Stimulated activated naive CD8-positive, alpha-beta T cell treated with anti-CD3 and anti-CD28 coated beads, Interleukin-15, Interleukin-2, amounts not matched to agents 100 U/mL and 50 U/mL, for 24 hours (primary cell): ENCODE results near the gene P2RX6.

ENCODE experiments used
- ATAC-seq: fragments of 150-1000 bp; cut with Tn5 transposase; one replicate; pipeline ENCODE4 v1.10.0; 2021
- DNase-seq: peaks from one replicate; pipeline ENCODE4 v3.0.0; 2021

Gene P2RX6

DNA sequence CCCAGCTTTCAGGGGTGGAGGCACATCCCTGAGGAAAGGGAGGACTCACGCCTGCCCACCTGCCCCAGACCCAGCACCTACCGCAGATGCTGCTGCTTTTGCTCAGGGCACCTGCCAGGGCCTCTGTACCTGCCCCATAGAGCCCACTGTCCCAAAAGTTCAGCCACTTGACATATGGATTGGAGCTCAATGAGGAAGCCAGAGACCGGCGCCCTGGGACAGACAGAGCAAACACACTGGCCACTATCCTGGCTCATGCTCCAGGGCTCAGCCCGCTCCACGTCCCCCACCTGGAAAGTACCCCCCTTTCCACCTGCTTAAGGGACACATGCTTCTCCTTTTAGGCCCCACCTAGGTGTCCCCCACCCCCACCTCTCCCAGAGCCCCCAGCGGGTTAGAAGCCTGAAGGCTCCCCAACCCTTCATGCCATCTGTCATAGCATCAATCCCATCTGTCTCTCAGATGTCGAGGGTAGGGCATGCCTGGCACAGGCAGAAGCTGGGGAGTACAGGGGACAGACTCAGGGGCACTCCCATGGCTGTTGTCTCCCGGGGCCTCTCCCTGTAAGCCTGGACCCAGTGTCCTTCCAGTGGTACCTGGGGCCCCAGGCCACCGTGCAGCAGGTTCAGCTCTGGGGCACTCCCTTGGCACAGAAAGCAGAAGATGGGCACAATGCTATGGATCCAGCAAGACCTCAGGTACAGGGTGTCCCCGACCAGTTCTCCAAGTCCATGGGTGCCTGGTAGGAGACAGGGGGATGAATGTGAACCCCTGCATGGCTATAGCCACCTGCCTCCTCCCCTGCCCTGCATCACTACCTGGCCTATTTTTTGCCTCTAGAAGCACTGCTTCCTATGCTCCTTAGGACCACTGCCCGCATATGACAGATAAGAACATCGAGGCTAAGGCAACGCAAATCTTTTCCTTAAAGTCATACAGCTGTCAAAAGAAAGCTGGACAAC, 2.2 kb upstream of the P2RX6 start:
- no peak for DNase-seq
- no peak for ATAC-seq

DNA sequence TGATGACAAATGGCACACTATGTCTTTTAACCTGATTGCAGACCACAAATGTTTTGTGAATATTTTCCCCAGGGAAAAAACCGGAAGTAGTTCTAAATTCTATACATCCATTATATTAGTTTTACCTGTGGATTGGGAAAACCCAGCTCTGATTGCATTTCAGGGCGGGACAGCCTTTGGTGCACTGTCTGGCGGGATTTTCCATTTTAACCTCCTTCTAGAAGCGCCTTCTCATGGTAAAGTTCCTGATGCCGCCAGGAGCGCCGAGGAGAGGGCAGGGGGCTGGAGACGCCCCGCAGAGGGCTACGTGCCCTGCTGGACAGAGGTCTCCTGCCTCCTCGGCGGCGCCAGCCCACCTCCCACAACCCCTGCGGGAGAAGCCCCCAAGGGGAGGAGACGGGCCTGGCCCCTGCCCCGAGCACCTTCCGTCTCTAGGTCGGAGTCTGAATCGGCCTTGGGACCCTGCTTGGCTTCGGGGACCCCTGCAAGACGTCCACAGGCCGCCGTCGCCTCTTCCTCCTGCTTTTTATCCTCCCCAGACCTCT, 1.2 kb upstream of the P2RX6 start:
- DNase-seq = no peak
- no peak for ATAC-seq

DNA sequence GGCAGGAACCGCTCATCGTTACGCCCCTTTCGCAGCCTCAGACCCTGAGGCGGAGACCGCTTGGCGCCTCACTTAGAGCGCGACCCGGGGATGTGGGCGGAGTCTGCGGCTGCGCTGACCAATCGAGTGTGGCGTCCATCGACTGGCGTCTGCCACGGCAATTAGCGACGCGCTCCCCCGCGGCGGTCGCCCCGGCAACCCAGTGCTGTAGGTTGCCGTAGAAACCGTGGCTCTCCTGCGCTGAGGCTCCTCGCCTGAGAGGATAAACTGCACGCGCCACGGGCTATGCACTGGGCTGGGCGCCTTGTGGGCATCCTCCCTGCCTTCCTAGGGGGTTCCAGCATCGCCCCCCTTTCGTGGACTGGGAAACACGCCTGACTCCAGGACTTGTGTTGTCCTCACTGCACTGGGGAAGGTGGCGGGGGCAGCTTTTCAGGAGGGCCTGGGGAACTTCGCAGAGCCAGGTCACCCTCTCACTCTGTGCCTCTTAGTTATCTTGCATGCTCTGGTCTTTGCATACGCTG, 701 bp upstream of the P2RX6 start:
- peak; percentile 96 for ATAC-seq

DNA sequence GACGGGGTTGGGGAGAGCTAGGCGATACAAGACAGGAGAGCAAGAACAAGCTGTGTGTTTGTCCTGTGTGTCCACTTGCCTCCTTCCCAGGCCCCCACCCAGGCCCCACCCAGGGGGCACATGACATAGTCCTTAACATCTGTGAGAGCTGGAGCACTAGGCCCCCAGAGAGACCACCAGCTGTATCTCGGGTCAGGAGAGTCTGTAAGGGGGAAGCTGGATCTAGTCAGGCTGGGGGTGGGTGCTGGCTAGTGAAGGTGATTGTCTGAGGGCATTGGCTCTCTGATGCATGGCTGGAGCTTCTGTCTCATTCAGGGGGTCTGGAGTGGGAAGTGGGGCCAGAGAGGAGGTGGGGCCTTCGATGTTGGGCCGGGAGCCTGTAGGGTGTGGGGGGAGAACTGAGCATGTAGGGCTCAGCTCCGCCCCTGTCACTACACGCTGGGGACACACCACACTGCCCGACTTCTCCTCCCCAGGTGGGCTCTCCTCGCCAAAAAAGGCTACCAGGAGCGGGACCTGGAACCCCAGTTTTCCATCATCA, 571 bp downstream of the P2RX6 start:
- DNase-seq (no peak), ATAC-seq (no peak)

More for the DNA sequence above, 701 bp upstream of the P2RX6 start:
- peak; percentile 92 for DNase-seq

DNA sequence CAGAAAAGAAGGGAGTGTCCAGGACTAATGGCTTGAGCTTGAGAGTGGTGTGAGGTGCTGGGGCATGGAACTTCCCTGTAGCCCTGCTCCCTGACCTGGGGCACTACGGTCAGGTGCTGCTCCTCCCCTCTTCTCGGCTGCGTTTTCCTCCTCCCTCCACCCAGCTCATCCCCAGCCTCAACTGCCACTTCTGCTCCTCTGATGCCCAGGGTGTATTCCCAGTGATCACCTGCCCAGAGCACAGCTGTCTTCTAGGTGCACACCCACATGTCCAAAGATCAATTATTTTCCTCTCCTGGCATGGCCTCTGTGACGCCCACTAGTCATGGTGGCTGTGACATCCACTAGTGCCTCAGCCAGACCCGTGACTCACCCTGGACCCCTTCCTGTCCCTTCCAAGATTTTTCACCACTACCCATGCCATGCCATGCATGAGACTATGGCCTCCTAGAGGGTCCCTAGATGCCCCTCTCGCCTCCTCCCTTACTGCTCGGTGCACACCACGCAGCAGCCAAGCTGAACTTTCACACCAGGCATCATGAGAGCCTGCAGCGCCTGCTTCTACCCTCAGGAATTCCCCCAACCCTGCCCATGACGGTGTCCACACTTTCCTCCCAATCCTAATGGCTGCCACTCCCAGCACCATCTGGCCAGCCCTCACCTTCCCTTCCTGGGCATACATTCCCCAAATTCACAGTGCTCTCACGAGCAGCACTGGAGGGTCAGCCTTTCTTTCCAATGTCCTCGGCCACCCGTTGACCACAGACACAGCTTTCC, 1.9 kb downstream of the P2RX6 start:
- no peak for ATAC-seq
- DNase-seq = no peak

DNA sequence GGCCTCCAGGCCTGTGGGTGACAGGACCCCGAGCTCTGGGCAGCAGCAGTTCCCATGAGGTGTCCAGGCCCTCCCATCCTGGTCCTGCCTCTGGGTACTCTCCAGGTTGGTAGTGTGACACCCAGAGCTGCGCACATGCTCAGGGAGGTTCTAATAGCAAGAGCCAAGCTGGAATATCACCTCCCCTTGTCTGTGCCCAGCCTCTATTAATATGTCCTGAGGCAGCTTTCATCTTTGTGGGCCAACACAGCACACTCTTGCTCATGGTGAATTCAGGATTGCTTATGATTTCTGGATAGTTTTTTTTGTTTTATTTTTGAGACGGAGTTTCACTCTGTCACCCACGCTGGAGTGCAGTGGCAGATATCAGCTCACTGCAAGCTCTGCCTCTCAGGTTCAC, 3.3 kb downstream of the P2RX6 start:
- DNase-seq (no peak), ATAC-seq (no peak)

DNA sequence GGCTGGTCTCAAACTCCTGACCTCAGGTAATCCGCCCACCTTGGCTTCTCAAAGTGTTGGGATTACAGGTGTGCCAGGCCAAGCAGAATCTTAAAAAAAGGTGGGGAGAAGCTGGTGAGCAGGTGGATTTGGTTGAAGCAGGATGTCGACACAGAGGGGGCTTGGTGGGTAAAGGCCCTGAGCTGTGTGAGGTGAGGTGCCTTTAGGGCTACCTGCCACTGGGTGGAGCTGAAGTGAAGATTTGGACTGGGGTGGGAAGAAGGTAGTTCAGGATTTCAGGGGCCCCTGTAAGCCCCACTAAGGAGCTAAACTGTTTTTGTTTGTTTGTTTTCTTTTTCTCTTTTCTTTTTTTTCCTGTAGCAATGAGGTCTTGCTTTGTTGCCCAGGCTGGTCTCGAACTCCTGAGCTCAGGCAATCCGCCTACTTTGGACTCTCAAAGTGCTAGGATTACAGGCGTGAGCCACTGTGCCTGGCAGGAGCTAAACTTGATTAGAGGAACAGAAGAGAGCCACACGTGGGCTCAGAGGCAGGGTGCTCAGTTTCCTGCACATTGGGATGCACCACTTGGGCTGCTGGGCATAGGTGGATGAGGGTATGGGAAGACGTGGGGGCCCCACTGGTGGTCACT, 6.0 kb downstream of the P2RX6 start:
- DNase-seq (no peak), ATAC-seq (peak; percentile 58)

DNA sequence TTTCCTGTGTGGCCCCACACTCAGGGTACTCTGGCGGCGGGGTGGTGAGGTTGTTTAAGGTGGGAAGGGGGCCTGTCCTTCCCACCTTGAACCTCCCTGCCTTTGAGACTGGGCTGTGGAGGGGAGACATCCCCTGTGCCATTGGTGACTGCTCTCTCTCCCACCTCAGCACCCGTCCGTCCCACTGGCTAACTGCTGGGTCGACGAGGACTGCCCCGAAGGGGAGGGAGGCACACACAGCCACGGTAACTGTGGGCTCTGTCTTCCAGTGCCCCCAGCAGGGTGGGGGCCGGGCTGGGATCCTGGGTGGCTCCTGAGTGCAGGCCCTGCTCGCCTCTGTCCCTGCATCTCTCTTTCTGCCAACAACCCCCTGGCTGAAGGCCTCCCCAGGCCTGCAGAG, 7.5 kb downstream of the P2RX6 start:
- DNase-seq (no peak), ATAC-seq (no peak)

DNA sequence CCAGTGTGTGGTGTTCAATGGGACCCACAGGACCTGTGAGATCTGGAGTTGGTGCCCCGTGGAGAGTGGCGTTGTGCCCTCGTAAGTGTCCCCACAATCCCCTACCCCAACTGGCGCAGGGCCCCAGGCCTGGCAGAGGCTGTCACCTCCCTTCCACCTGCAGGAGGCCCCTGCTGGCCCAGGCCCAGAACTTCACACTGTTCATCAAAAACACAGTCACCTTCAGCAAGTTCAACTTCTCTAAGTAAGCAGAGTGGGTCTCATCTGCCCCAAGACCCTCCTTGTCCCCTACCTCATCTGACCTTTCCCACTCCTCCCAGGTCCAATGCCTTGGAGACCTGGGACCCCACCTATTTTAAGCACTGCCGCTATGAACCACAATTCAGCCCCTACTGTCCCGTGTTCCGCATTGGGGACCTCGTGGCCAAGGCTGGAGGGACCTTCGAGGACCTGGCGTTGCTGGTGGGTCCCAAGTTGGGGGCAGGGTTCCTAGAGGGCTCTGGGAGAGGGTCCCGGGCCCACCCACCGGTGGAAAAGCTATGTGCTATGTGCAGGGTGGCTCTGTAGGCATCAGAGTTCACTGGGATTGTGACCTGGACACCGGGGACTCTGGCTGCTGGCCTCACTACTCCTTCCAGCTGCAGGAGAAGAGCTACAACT, 8.1 kb downstream of the P2RX6 start:
- ATAC-seq (no peak), DNase-seq (no peak)

DNA sequence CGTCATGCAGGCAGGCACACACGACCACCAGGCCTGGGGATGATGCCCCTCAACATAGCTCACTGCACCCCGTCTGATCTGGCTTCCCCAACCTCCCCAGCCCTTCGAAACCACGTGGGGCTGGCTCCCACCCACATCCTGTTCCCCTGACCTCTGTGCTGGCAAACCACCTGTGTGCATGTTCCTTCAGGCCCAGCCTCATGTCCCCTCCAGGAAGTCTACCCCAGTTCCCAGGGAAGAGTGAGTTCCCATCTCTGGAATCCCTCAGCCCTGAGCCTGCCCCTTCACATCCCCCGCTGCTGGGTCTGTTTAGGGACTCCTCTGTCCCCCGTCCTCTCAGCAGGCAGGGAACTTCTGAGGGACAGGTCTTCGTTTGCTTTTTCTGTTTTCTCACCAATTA, 10.3 kb downstream of the P2RX6 start:
- DNase-seq (no peak), ATAC-seq (no peak)

DNA sequence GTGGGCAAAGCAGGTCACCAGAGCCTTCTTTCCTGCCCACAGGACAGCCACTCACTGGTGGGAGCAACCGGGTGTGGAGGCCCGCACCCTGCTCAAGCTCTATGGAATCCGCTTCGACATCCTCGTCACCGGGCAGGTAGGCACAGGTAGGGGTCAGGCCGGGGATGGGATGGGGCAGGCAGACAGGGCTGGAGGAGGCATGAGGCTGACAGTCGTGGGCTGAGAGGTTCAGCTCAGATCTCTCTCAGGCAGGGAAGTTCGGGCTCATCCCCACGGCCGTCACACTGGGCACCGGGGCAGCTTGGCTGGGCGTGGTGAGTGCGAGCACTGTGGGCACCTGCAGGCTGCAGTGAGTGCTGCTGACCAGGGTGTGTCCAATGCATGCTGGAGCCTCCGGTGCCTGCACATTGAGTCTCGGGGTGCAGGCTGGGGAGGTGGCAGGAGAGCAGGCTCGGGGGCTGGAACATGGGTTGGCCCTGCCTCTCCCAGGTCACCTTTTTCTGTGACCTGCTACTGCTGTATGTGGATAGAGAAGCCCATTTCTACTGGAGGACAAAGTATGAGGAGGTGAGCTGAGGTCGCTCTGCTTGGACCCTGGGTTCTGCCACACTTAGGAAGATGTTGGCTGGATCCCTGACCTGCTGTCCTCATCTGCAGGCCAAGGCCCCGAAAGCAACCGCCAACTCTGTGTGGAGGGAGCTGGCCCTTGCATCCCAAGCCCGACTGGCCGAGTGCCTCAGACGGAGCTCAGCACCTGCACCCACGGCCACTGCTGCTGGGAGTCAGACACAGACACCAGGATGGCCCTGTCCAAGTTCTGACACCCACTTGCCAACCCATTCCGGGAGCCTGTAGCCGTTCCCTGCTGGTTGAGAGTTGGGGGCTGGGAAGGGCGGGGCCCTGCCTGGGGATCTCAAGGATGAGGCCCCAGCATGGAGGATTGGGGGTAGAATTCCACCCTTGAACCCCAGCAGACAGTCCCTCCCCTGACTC, 11.1 kb downstream of the P2RX6 start:
- ATAC-seq (no peak), DNase-seq (no peak)

DNA sequence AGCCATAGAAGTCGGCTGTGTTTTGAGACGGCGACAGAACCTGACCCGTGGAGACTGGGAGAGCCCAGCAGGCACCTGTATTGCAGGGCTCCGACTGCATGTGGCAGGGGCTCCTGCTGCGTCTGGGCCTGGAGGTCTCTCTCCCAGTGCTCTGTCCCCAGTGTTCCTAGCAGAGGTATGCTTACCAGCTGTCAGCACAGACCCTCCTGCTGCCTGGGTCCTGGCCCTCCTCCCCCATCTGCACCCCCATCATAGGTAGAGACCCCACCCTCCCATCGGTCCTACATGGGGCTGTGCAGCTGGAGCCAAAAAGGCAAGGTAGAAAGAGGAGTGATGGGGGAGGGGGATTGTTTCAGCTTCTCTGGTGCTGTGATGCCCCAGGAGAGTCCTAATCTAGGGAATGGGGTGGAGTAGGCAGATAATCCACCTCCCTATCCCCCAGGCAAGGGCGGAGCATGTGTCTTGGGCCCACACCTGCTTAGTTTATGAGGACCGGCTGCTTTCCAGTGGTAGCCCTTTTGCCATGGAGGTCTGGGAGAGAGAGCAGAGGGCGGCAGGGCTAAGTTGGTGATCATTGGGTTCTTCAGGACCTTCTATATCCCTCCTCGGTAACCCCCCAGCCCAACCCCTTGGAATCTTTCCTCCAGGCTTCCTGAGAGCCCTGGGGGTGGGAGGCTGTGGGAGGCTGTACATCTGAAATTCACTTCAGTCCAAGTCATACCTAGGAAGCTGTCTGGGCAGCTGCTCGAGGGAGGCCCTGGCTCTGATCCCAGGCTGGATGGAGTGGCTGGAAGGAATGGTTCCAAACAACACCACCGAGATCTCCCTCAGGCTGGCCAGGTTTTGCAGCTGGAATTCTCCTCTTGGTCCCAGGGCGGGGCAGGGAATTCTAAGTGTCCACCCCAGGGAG, 12.1 kb downstream of the P2RX6 start:
- ATAC-seq (no peak), DNase-seq (no peak)

DNA sequence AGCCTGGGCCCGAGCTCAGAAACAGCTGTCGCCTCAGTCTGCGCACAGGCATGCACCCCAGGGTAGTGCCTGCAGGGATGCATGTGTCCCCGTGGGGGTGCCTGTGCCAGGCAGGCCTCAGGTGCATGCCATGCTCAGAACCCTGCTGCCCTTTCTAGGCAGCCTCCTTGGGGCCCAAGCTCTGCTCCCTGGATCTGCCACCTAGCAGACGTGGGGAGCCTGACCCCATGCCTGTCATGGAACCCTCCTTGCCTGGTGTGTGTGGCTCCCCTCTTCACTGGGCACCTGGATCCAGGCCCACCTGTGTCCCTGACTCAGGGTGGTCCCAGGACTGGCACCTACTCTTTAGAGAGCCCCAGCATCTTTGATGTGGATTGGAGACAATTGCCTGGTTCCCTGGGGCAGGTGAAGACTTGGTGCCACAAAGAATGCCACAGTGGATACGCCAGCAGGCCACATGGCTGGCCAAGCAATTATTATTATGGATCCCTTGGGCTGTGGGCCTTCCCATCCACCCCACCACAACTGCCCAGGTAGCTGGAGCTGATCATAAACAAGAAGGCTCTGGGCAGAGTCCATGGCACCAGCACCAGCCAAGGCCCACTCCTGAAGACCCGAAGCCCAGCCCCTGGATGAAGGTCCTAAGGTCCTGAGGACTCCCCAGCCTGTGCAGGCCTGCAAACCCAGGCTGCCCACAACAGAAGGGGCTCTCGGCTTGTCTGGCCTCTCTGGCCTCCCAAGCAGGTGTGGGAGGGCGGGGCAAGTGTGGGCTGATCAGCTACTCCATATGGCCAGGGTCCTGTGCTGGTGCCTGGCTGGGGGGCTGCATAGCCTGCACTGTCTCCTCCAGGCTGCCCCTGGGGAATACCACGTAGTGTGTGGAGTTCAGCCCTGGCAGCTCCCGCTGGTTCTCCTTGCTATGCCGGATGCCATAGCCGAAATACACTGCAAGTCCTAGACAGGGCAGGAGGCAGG, 13.6 kb downstream of the P2RX6 start:
- DNase-seq (no peak), ATAC-seq (no peak)

DNA sequence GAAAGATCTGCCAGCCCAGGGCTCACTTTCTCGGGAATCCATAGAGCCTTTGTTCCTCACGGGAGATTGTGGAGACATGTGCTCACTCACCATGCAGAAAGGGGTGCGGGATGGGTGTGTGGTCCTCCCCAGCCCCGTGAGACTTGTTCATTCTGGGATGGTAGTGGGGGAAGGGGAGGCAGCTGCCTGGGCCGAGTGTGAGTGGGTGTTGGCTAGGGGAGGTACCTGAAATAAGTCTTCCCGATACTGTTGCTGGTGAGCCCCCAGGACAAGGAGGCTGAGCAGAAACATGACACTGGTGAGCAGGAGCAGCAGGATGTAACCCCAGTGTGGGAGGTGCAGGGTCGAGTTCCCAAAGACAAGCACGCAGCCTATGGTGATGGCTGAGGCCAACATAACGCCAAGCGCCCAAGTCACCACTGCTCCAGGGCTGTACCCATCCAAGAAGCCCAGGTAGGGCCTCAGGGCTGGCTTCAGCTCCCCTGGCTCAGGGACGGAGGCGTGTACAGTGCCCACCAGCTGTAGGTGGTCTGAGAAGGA, 14.6 kb downstream of the P2RX6 start:
- DNase-seq (no peak), ATAC-seq (no peak)

DNA sequence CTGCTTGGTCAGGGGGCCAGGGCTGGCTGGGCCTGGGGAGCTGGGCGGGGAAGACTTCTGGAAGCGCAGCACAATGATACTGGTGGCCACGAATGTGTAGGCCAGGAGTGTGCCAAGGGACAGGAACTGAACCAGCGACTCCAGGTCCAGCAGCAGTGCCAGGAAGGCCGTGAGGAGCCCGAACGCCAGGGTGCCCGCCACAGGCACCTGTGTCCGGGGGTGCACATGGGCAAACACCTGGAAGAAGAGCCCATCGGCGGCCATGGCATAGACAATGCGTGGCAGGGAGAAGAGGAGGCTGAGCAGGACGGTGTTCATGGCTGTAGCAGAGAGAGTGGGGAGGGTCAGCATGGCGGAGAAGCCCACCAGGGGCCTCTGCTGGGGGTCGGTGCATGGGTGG, 15.1 kb downstream of the P2RX6 start:
- DNase-seq = no peak
- ATAC-seq = no peak

DNA sequence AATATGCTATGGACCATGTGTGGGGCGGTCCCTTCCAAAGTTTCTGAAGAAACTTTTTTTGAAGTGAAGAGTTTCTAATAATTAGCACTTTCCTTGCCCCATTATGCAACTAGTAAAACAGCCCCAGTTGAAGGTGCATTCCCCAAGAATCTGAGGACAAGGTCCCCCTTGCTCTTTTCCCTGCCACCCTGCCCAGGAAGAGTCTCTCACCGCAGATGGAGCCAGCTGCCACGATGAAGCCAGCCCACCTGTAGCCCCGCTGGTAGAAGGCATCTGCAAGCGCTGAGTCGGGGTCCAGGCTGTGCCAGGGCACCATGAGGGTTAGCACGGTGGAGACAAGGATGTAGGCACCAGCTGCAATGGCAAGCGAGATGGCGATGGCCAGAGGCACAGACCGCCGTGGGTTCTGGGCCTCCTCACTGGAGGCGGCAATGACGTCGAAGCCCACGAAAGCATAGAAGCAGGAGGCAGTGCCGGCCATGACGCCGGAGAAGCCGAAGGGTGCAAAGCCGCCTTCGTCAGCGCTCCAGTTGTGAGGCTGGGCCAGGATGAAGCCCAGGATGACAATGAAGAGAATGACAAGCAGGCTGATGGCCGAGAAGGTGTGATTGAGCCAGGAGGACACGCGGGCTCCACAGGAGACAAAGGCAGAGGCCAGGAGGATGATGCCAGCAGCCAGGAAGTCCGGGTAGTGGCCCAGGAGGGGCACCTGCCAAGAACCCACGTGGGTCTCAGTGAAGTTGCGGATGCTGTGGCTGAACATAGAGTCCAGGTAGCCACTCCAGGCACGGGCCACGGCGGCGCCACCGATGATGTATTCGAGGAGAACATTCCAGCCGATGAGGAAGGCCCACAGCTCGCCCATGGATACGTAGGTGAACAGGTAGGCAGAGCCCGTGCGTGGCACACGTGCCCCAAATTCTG, 15.9 kb downstream of the P2RX6 start:
- ATAC-seq = no peak

More for the DNA sequence above, 15.9 kb downstream of the P2RX6 start:
- no peak for DNase-seq
